GM21825 (cell line): Measurements from ENCODE around the gene BCAS3.
"Not testable (repeated sequence)": the region's sequence is repeated elsewhere in the genome, so short reads cannot be mapped to it uniquely, and the experiment has no call there.

Experiments used
- ATAC-seq: cut with Tn5 transposase; IDR thresholded peaks from one replicate; pipeline ENCODE4 v1.9.1; 2021; ENCODE audit warnings: mild to moderate bottlenecking, moderate library complexity; ENCODE audit not compliant: unreplicated experiment

The BCAS3 gene

DNA sequence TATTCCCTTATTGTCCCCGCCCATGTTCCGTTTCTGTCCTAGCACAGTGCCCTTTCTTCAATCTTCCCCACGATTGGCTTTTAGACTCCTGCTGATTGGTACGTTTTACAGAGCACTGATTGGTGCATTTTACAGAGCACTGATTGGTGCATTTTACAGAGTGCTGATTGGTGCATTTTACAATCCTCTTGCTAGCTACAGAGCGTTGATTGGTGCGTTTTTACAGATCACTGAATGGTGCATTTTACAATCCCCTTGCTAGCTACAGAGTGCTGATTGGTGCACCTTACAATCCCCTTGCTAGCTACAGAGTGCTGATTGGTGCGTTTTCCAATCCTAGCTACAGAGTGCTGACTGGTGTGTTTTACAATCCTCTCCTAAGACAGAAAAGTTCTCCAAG is 3.0 kb upstream of the BCAS3 start:
- not testable (repeated sequence) for ATAC-seq

- ATAC-seq, result no peak
These were observed 1.7 kb upstream of the BCAS3 start for GRCh38 chr17:60675997-60676396.

DNA sequence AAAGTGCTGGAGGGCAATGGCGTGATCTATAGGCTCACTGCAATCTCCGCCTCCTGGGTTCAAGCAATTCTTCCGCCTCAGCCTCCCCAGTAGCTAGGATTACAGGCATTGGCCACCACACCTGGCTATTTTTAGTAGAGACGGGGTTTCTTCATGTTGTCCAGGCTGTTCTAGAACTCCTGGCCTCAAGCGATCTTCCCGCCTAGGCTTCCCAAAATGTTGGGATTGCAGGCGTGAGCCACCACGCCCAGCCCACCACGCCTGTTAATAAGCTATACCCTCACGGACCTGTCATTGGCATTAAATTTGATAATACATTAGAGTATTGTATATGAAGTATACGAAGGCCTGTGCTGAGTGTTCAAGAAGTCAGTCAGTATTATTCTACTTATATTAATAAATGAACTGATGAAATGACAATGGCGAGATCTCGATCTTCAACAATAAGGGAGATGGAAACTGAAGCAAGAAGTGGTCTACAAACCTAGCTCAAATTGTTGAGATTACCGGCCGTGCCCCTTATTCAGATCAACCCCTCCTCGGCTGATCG is 818 bp upstream of the BCAS3 start:
- ATAC-seq, result no peak

GRCh38 chr17:60678118-60678444 is 430 bp downstream of the BCAS3 start:
- ATAC-seq, result no peak

DNA sequence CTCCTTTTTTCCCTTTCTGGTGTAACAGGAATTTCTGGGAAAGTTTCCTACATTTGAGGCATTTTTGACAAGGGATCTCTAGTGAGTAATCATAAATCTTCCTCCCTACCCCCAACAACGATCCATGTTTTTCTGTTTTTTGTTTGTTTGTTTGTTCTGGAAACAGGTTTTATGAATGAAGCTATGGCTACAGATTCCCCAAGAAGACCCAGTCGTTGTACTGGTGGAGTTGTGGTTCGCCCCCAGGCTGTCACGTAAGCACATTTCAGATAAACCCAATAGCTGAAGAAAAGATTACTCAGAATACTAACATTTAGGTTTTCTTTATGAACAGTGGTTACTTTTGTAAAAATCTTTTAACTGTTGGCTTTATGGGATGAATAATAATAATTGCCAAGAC is 1.6 kb downstream of the BCAS3 start:
- no peak for ATAC-seq

DNA sequence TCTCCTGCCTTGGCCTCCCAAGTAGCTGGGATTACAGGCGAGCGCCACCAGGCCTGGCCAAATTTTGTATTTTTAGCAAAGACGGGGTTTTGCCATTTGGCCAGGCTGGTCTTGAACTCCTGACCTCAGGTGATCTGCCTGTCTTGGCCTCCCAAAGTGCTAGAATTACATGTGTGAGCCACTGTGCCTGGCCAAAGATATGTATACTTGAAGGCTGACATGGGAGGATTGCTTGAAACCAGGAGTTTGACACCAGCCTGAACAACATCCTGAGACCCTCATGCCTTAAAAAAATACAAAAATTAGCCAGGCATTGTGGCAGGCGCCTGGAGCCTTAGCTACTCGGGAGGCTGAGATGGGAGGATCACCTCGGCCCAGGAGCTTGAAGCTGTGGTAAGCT is 3.1 kb downstream of the BCAS3 start:
- ATAC-seq, result no peak

DNA sequence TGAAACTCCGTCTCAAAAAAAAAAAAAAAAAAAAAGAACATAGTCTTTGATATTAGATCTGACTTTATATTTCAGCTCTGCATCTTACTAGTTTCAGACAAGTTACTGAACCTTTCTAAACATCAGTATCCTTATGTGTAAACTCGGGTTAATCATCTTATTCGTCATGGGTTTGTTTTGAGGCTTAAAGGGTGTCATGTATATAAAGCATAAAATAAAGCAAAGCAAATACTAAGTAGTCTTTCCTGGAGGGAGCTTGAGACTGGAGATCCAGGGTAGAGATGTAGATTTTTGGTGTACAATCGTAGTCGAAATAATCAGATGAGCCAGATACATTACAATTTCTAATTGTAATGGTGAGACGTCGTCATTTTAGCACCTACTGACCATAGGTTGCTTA is 7.8 kb downstream of the BCAS3 start:
- ATAC-seq, result no peak

DNA sequence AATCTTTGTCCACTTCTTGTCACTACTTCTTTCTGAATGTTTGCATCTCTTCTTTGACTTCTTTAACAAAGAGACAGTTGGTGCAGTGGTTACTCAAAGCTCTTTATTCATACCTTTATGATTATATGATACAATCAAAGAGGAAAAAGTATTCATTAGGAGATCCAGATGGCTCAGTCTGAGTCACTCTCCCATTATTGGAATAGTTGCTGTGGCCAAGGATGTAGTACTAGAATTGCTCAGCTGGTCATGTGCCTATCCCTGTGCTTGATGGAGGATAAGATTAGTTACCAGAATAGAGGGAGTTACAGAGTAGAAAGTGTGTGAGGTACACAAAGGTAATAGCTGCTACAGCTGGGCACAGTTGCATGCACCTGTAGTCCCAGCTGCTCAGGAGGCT is 18.3 kb downstream of the BCAS3 start:
- no peak for ATAC-seq

DNA sequence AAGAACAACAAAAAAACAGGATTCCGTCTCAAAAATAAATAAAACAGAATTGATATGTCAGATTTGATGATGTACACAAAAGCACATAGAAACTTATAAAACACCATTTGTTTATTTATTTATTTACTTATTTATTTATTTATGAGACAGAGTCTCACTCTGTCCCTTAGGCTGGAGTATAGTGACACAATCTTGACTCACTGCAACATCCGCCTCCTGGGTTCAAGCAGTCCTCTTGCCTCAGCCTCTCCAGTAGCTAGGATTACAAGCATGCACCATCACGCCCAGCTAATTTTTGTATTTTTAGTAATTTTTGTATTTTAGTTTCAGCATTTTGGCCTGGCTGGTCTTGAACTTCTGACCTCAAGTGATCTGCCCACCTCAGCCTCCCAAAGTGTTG is 21.4 kb downstream of the BCAS3 start:
- ATAC-seq, result no peak

DNA sequence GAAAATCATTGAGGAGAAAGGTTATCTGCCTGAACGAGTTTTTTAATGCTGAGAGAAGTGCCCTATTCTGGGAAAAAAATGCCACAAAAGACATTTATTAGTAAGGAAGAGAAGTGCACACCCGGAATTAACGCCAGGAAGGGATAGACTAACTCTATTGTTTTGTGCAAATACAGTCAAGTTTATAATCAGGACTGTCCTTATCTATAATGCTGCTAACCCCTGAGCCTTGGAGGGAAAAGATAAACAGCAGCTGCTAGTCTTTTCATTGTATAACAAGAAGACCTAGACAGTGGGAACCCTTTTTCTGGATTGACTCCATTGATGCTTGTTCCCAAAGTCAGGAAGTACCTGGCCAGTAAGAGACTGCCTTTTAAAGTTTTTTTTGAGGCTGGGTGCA is 26.5 kb downstream of the BCAS3 start:
- no peak for ATAC-seq

DNA sequence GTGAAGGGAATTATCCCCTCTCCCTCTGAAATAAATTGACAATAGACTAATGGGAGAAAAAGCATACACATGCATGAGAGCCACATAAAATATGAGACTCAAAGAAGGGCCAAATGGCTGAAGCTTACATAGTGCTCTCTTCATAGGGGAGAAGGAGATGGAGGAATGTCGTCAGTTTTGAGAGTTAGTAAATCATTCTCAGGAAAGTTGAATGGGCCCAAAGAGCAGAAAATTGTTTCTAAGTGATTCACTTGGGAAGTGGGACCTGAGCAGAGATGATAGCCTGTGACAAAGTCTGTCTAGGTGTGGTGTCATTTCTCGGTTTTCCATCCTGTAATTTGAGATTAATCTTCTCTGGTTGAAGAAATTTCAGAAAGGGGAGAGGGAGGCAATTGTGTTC is 35.0 kb downstream of the BCAS3 start:
- ATAC-seq, result no peak

- ATAC-seq, result no peak
These were observed 36.0 kb downstream of the BCAS3 start for GRCh38 chr17:60713608-60714007.

GRCh38 chr17:60716766-60717165 is 39.1 kb downstream of the BCAS3 start:
- ATAC-seq, result no peak

- ATAC-seq, result no peak
These were observed 40.2 kb downstream of the BCAS3 start for GRCh38 chr17:60717814-60718213.

DNA sequence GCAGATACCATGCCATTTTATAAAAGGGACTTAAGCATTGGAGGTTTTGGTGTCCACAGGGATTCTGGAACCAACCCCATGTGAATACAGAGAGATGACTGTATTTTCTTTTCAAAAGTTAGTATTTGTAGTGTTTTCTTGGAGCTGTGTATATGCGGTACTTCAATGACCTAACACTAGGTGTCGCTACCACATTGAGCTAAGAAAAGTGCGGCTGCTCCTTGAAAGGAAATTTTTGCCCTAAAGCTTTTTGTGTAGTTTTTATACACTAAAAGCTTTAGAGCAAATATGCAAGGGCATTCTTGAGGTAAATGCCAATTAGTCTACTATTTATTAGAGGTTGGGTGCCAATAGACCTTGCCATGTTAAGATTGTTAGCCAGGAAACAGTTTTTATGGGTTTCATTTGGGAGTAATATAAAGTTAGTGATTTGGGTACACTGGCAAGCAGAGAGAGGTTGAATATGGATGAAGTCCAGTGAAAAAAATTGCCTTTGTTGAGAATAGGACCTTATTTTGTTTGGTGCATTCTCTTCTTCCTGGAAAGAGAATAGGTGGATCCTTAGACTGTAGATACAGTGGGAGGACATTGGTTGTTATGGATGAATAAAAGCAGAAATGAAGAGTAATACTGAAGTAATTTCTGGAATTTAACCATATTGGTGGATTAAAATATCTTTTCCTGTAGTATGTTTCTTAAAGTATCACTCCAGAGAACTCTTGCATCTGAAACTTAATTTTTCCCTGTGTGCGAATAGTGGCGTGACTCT is 43.3 kb downstream of the BCAS3 start:
- no peak for ATAC-seq

- no peak for ATAC-seq
These were observed 47.0 kb downstream of the BCAS3 start for GRCh38 chr17:60724647-60725046.

DNA sequence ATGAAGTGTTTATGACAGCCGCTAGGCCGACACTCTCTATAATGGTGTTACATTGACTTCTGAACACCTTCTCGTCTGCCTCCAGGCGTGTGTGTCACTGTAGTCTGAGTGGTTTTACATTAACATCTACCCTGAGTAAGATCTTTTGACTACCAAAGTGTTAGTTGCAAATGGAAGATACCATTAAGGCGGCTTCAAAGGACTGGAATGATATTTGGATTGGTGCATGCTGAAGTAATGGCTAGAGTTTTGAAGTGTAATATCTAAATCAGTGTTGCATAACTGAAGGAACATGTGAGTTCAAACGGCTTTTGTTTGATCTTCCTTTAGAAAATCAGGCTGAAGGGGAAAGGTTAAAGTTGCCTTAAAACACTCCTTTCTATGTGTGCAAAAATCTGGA is 52.2 kb downstream of the BCAS3 start:
- no peak for ATAC-seq

DNA sequence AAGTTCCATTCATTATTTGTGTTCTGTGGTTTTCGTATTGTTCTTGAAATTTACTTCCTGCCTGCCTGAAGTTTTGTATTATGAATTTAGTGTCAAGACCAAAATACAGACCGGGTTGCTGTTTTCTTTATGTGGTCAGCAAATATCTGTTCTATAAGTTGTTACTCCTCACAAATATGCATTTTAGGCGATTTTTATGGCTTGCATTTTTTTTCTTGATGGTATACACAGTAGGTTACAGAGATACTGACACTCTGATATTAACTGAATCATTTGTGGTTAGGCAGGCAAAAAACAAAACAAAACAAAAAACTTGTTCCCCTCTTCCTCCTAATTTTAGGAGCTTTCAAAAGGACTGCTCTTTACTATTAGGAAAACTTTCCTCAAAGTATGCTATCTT is 52.6 kb downstream of the BCAS3 start:
- ATAC-seq, result no peak

- ATAC-seq, result no peak
These were observed 60.6 kb downstream of the BCAS3 start for GRCh38 chr17:60738287-60738686.

DNA sequence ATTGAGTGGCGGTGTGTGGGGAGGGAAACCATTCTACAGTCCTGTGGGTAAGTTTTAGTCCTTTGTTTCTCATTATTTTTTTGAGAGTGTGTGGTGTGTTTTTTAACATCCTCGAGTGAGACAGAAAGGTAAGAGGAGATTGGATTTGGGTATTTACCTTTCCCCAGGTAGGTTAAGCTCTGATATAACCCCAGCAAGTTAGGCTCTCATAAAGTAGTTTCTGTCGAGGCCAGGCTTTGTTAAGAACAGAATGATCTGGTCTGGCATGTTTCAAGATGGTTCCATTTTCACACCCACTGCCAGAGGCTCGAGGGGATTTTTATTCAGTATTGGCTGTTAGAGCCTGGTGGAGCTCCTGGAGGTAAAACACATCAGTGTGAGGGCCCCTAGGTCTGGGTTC is 62.9 kb downstream of the BCAS3 start:
- no peak for ATAC-seq

DNA sequence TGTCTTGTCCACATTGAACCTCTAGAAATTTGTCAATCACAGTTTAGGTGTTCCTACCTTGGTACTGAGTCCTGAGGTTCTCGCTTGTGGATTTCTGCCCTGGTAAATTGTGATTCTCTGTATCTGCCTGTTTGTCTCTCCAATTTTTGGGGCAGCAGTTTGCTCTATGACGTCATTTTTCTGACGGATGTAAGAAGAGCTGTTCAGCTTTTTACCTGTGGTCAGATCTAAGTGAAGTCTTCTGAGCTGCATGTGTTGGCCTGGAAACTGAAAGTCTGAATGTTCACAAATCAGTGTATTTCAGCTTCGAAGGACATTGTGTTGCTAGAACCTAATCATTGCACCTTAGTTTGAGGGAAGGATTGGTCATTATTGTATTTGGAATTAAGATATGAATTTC is 63.4 kb downstream of the BCAS3 start:
- ATAC-seq, result no peak

DNA sequence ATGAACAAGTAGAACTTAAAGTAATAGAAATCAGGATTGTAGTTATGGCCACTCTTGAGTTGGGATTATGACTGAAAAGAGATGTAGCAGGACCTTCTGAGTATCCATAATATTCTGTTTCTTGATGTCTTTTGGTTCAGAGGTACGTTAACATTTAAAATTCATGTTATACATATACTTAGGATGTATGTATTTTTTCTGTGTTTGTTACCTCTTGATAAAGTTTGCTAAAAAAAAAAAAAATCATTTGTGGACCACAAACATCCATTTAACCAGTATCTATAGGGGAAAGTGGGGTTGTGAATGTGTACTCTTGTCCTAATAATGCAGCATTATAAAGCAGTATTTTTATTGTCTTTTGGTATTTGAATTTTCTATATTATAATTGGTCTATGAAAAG is 65.6 kb downstream of the BCAS3 start:
- ATAC-seq, result no peak

DNA sequence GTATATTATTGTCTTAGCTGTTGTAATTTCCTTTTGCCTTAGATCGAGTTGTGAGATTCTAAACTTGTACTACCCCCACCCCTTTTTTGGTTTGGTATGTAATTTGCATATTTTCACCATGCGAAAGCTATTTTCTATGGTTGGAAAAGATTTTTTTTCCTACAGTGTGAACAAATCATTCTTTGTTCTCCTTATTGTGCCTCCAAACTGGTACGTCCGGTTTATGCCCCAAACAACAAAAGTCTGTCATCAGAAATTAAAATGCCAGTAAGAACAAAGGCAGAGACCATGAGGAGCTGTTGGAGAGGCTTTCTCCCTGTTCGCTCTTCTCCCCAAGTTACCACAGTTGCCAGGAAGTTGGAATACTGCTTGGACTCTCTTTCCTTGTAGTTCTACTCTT is 66.1 kb downstream of the BCAS3 start:
- ATAC-seq, result no peak
